K562 (cell line): ENCODE data around the gene CLEC2B. TPM values are rescaled to one million over a fixed set of nuclear protein-coding genes. Genes with fewer than 3 reads are reported as not detected.

Experiments
- ATAC-seq: fragments of 200-7000 bp; cut with Tn5 transposase; 3 replicates; pipeline ENCODE4 v1.9.1; 2020; ENCODE audit warnings: moderate library complexity
- BruUV-seq: library from RNA; stranded (reverse); fragments of 400-500 nt; replicated peaks from 2 replicates; lab custom pipeline; 2021; lab: Mats Ljungman, UMichigan
- CTCF ChIA-PET: fragments of 300-600 bp; formaldehyde crosslinking; extraction: SDS; loops from one replicate; lab custom pipeline; 2021; ENCODE audit warnings: low intra/inter-chr PET ratio; lab: Yijun Ruan, JAX
- POLR2A ChIA-PET: fragments of 300-600, 350-650 bp; sonication (Branson Sonifier 250); formaldehyde crosslinking; extraction: SDS; loops from one replicate; lab custom pipeline; 2021; ENCODE audit warnings: antibody characterized with exemption, inconsistent platforms; lab: Yijun Ruan, JAX
- DNase-seq, 4 experiments: peaks; one replicate each; pipeline versions ENCODE4 v3.0.0 to v3.0.0-alpha.2; 2011 to 2018; ENCODE audit warnings: low spot score in 3 of 4, mixed read lengths in 3 of 4; ENCODE audit errors: extremely low read depth in 1 of 4
- FAIRE-seq: peaks from 2 replicates; lab custom pipeline; 2011; peaks lifted over from hg19 to GRCh38; lab: Jason Lieb, UNC
- H2AFZ ChIP-seq: 2 replicates; pipeline ENCODE4 v1.6.0; 2011; ENCODE audit warnings: low read depth, low read length, control low read depth, inconsistent platforms
- H3K27ac ChIP-seq: fragments of 200-600 bp; 3 replicates; pipeline ENCODE4 v1.8.0; 2011; ENCODE audit warnings: low read depth, mild to moderate bottlenecking, control low read depth, inconsistent platforms, low read length, moderate library complexity, mixed read lengths; ENCODE audit errors: extremely low read depth
- H3K27me3 ChIP-seq, 2 experiments: fragments of 300-600 bp in 1 of 2; 2 replicates in 1 of 2; 3 replicates in 1 of 2; pipeline versions ENCODE4 v1.6.0 to v1.8.0; 2011; ENCODE audit warnings: inconsistent platforms in 2 of 2, low read length in 2 of 2, mild to moderate bottlenecking in 1 of 2, mixed read lengths in 1 of 2, moderate library complexity in 1 of 2; ENCODE audit not compliant: control insufficient read depth in 2 of 2, insufficient read depth in 2 of 2
- H3K36me3 ChIP-seq: fragments of 300-600 bp; 3 replicates; pipeline ENCODE4 v1.8.0; 2011; ENCODE audit warnings: mild to moderate bottlenecking, low read length, inconsistent platforms; ENCODE audit not compliant: control insufficient read depth, insufficient read depth
- H3K4me1 ChIP-seq, 2 experiments: fragments of 200-600 bp in 1 of 2; replicated peaks in 1 of 2; 2 replicates in 1 of 2; 3 replicates in 1 of 2; pipeline versions ENCODE4 v1.5.1 to v1.8.0; 2011; ENCODE audit warnings: inconsistent platforms in 2 of 2, low read length in 2 of 2, mild to moderate bottlenecking in 1 of 2, mixed read lengths in 1 of 2, moderate library complexity in 1 of 2; ENCODE audit not compliant: control insufficient read depth in 2 of 2, insufficient read depth in 2 of 2
- H3K4me2 ChIP-seq: 2 replicates; pipeline ENCODE4 v1.6.1; 2011; ENCODE audit warnings: low read length, control low read depth, inconsistent platforms, mixed read lengths; ENCODE audit not compliant: insufficient read depth
- H3K4me3 ChIP-seq: fragments of 200-600 bp; sonication (generic), shearing (Covaris generic); 2 replicates; pipeline ENCODE4 v1.5.1; 2016; ENCODE audit warnings: control low read depth, inconsistent platforms
- H3K79me2 ChIP-seq: fragments of 200-600 bp; 3 replicates; pipeline ENCODE4 v1.8.0; 2011; ENCODE audit warnings: low read length, inconsistent platforms; ENCODE audit not compliant: control insufficient read depth, insufficient read depth
- H3K9ac ChIP-seq, 2 experiments: 2 replicates each; pipeline versions ENCODE4 v1.6.0 to v1.6.1; 2011; ENCODE audit warnings: low read depth in 2 of 2, low read length in 2 of 2, control low read depth in 1 of 2, inconsistent platforms in 1 of 2, mild to moderate bottlenecking in 1 of 2, mixed read lengths in 1 of 2; ENCODE audit not compliant: insufficient read depth in 1 of 2
- H3K9me1 ChIP-seq: one replicate; pipeline ENCODE4 v1.6.0; 2011; ENCODE audit warnings: inconsistent platforms, mild to moderate bottlenecking, low read length, moderate library complexity; ENCODE audit not compliant: control insufficient read depth, insufficient read depth
- H3K9me3 ChIP-seq: replicated peaks from 2 replicates; pipeline ENCODE4 v1.5.1; 2011; ENCODE audit warnings: low read depth, low read length, inconsistent platforms; ENCODE audit not compliant: control insufficient read depth, insufficient read depth
- H4K20me1 ChIP-seq: replicated peaks from 2 replicates; pipeline ENCODE4 v1.6.1; 2011; ENCODE audit warnings: low read length, inconsistent platforms, mixed read lengths; ENCODE audit not compliant: control insufficient read depth, insufficient read depth
- CBX1 ChIP-seq: sonication (generic); IDR thresholded peaks from 2 replicates; pipeline ENCODE4 v1.6.1; 2016; ENCODE audit warnings: antibody characterized with exemption, low read depth, mild to moderate bottlenecking
- CHD7 ChIP-seq: fragments of 200-600 bp; sonication (generic); IDR thresholded peaks from one replicate; pipeline ENCODE4 v1.6.1; 2012; ENCODE audit warnings: mild to moderate bottlenecking, low read depth, low read length, inconsistent platforms
- E4F1 ChIP-seq: fragments of 250-450 bp; sonication (Bioruptor Pico); IDR thresholded peaks from 2 replicates; pipeline ENCODE4 v1.5.0; 2021; ENCODE audit warnings: mild to moderate bottlenecking, borderline replicate concordance
- NCOA1 ChIP-seq: fragments of 450-650 bp; IDR thresholded peaks from 2 replicates; pipeline ENCODE4 v1.6.1; 2016; ENCODE audit warnings: low read depth
- SETDB1 ChIP-seq: IDR thresholded peaks from one replicate; pipeline ENCODE4 v1.6.1; 2012; ENCODE audit warnings: low read length, control low read depth, inconsistent platforms
- ZBTB1 ChIP-seq: sonication (generic); formaldehyde crosslinking; IDR thresholded peaks from 2 replicates; pipeline ENCODE4 v1.8.1; 2023; ENCODE audit warnings: missing genetic modification reagents, low read depth, mild to moderate bottlenecking, borderline replicate concordance
- ZNF282 ChIP-seq: sonication (generic); formaldehyde crosslinking; IDR thresholded peaks from 2 replicates; pipeline ENCODE4 v1.8.1; 2023; ENCODE audit warnings: missing genetic modification reagents
- ZNF511 ChIP-seq: sonication (generic); formaldehyde crosslinking; IDR thresholded peaks from 2 replicates; pipeline ENCODE4 v1.8.0; 2022; ENCODE audit warnings: mild to moderate bottlenecking, missing genetic modification reagents
- WGBS: fragments of 100-300 bp; shearing (Covaris generic); methylation state at CpG from one replicate; pipeline ENCODE4 v1.1.6; 2016; ENCODE audit warnings: low coverage, mixed read lengths; ENCODE audit not compliant: insufficient coverage; ENCODE audit errors: missing lambda C conversion rate; 5-methylcytosine and 5-hydroxymethylcytosine counted together
- in situ Hi-C: fragments of 300-500 bp; cut with MboI; formaldehyde crosslinking; loops from 4 replicates; pipeline ENCODE4 v1.15.0; 2018; ENCODE audit warnings: inconsistent platforms, mixed read lengths
- intact Hi-C: fragments of 100-400 bp; cut with micrococcal nuclease; formaldehyde crosslinking; loops from 2 replicates; pipeline ENCODE4 v1.14.2; 2022
- polyA plus RNA-seq, 8 experiments: library from polyadenylated mRNA; depleted of rRNA in 4 of 8; stranded (reverse) in 5 of 8; unstranded in 3 of 8; fragments of >200 nt; fragmentation: Nextera tagmentation in 2 of 8; fragmentation: Illumina TruSeq in 1 of 8; extraction: Ambion mirVana in 2 of 8; extraction: Trizol in 1 of 8; gene quantifications; 2 replicates each; pipeline versions ENCODE4 v1.2.1 to v1.2.3, GENCODE V29; 2011 to 2014; ENCODE audit warnings: inconsistent platforms in 1 of 8, missing spikeins in 1 of 8
- total RNA-seq, 7 experiments: library from RNA; depleted of rRNA in 6 of 7; stranded (reverse); fragments of >200 nt in 6 of 7; fragmentation: Illumina TruSeq in 2 of 7; extraction: Trizol in 2 of 7; gene quantifications; 2 replicates each; pipeline versions ENCODE4 v1.2.1 to v1.2.3, GENCODE V29; 2011 to 2021; ENCODE audit warnings: low replicate concordance in 1 of 7

The CLEC2B gene
- total and polyA plus RNA-seq, 9 of the 15 experiments (the other 6 are each of a cell fraction or from before 2014, with no cell fraction given): 1.3 to 5.9 (median 2.9) TPM

GRCh38 chr12:9856151-9856550, 13.0 kb downstream of the CLEC2B start:
- CTCF ChIA-PET: no interaction called here
- no peak overlapping the region for H3K27ac ChIP-seq
- no peak overlapping the region for H2AFZ ChIP-seq
- ATAC-seq (no peak), FAIRE-seq (no peak), DNase-seq (no peak)
- no peaks in the 10 kb centered on the region for H3K79me2 ChIP-seq
- no peak overlapping the region for H3K9ac ChIP-seq
- BruUV-seq: no TSS peak
- 38% methylated on average over 1 of the region's 1 CpG for WGBS
- in situ Hi-C loops: no loop called here
- H3K36me3 ChIP-seq: no peaks in the 10 kb centered on the region
- H3K9me3 ChIP-seq: no peaks in the 10 kb centered on the region
- H3K4me1 ChIP-seq: no peaks in the 10 kb centered on the region
- H4K20me1 ChIP-seq: no peaks in the 10 kb centered on the region
- POLR2A ChIA-PET: no interaction called here
- H3K4me3 ChIP-seq: no peak overlapping the region
- H3K27me3 ChIP-seq: no peaks in the 10 kb centered on the region
- H3K4me2 ChIP-seq: no peak overlapping the region
- intact Hi-C loops: no loop called here
- H3K9me1 ChIP-seq: no peaks in the 10 kb centered on the region
- TF ChIP-seq ZBTB1 (CRISPR knock-in tag) (no peak), CBX1 (no peak), E4F1 (CRISPR knock-in tag) (no peak), NCOA1 (no peak), SETDB1 (no peak), CHD7 (no peak), ZNF511 (CRISPR knock-in tag) (no peak), ZNF282 (CRISPR knock-in tag) (no peak)
